Measurements from ENCODE around the gene DOK4.
"Not testable (repeated sequence)": the region's sequence is repeated elsewhere in the genome, so short reads cannot be mapped to it uniquely, and the experiment has no call there.

Gene DOK4

GRCh38 chr16:57502048-57502775 is 15.9 kb upstream of the DOK4 start:
- DNase-seq (ENCODE audit: low spot score), result no peak

DNA sequence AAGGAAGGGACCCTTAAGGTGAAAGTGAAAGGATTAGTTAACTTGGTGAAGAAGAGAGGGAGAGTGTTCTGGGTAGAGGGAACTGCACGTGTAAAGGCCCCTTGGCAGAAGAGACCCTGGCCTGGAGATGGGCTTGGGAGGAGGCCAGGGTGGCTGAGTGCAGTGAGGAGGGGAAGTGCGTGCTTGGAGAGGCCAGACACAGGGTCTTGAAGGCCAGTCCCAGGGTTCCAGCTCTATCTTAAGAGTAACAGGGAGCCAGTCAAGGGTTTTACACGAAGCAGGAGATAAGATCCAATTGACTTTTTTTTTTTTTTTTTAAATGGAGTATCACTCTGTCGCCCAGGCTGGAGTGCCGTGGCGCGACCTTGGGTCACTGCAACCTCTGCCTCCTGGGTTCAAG is 15.2 kb upstream of the DOK4 start:
- no peak for DNase-seq (ENCODE audit: low spot score)

- DNase-seq (ENCODE audit: low spot score), result no peak
Observed at GRCh38 chr16:57500578-57501111, 14.4 kb upstream of the DOK4 start.

DNA sequence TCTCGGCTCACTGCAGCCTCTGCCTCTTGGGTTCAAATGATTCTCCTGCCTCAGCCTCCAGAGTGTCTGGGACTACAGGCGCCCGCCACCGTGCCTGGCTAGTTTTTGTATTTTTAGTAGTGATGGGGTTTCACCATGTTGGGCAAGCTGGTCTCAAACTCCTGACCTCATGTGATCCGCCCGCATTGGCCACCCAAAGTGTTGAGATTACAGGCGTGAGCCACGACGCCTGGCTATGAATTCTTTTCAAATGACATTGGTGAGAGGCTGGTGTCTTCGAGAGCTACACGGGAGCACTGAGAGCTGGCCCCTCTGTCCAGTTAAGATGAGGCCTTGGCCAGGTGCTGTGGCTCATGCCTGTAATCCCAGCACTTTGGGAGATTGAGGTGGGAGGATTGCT is 13.6 kb upstream of the DOK4 start:
- DNase-seq (ENCODE audit: low spot score), result not testable (repeated sequence)

- DNase-seq (ENCODE audit: low spot score), result no peak
Observed at GRCh38 chr16:57498031-57498430, 11.7 kb upstream of the DOK4 start.

GRCh38 chr16:57497121-57497520 is 10.8 kb upstream of the DOK4 start:
- DNase-seq (ENCODE audit: low spot score), result no peak

DNA sequence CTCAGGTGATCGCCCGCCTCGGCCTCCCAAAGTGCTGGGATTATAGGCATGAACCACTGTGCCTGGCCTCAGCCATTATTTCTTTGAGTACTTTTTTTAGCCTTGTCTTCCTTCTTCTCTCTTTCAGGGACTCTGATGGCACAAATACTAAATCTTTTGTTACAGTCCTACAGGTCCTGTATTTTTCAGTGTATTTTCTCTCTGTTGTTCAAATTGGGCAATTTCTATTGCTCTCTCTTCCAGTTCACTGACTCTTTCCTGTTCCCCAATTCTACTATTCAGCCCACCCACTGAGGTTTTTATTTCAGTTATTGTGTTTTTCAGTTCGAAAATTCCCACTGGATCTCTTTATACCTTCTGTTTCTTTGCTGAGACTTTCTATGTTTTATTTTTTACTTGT is 7.5 kb upstream of the DOK4 start:
- DNase-seq (ENCODE audit: low spot score), result no peak

- DNase-seq (ENCODE audit: low spot score), result no peak
Observed at GRCh38 chr16:57489229-57489628, 2.9 kb upstream of the DOK4 start.

DNA sequence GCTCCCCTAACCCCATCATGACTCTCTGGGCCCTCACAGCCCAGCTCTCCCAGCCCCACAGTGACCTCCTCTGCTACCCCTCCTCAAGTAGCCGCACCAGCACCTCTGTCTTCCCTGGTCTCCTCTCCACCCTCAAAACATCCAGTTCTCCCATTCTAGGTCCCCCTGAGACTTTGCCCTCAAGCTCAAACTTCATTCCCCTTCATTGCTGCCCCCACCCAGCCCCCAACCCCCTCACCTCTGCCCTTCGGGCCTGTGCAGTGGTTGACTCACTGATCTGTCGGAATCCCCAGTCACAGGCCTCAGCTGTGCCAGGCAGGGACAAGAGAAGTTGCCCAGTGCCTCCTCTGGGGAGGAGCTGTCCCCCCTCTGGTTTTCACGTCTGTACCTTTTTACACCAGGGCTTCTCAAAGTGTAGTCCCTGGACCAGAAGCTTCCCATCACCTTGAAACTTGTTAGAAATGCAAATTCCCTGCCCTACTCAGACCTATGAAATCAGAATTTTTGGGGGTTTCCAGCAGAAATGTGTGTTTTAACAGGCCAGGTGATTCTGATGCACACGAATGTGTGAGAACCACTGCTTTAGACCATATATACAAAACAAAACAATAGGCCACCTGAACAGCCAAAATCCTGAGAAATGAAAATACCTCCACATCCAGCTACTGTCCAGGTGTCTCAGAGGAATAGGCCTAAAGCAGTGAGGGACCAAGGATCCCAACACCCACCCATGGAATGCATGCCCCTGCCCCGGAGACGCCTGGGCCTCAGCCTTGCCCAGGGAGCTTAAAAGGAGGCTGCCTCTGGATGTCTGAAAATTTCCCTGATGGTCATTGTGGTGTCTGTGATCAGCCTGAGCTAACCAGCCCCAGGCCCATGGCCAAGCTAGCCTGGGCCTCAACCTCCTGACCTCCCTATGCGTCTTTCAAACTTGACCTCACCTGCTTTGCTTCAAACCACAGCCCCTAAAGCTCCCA is 853 bp upstream of the DOK4 start:
- DNase-seq (ENCODE audit: low spot score), result no peak

- no peak for DNase-seq (ENCODE audit: low spot score)
Observed at GRCh38 chr16:57485091-57485915, 990 bp downstream of the DOK4 start.

GRCh38 chr16:57484515-57485005 is 1.7 kb downstream of the DOK4 start:
- no peak for DNase-seq (ENCODE audit: low spot score)

DNA sequence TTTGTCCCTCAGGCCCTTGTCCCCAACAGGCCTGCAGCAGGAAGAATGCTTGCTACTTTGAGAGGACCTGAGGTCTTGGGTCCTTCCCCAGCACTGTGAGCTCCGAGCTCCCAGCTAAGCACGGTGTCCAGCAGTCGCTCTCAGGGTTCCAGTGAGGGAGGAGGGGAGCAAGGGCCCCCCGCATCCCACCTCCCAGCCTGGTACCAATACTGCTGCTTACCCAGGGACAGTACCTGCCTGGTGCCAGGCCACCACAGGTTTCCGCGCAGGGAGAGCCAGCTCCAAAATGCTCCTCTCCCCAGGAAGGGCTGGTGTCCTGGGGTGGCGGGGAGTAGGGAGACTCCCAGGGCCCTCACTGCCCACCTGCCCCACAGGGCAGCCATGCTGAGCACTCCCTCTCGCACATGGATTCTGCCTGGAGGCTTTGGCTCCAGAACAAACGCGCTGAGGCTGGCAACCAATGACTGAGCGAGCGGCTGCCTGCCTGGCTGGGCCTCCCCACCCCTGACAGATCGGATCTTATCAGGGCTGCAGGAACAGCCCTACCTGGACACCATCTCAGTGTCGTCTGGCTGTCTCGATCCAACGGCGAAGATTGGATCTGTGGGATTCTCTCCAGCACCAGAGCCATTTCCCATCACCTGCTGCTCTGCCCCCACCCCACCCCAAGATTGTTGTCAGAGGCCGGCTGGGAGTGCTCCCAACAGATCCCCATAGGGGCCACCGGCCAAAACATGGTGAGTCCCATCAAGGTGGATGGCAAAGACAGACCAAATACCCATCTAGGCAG is 2.4 kb downstream of the DOK4 start:
- DNase-seq (ENCODE audit: low spot score), result no peak

- DNase-seq (ENCODE audit: low spot score), result no peak
Observed at GRCh38 chr16:57482845-57483545, 3.3 kb downstream of the DOK4 start.

GRCh38 chr16:57481421-57481820 is 4.9 kb downstream of the DOK4 start:
- DNase-seq (ENCODE audit: low spot score), result no peak

DNA sequence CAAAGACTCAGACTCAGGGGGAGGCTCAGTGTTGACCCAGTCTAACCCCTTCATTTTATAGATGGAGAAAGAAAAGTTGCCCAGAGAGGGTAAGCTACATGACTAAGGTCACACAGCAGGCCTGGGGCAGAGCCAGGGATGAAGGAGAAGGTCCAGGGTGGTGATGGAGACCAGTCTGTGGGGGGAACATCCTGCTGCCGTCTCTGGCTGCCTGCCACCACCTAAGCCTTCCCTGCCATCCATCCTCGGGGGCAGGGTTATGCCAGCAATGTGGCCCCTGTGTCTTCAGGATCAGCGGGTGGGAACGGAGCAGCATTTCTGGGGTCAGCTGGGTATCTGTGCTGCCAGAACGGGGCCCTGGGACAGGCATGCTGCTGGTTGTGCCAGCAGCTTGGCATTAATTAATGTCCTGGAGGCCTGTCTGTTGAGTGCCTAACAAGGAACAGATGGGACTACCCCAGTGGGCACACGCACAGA is 5.5 kb downstream of the DOK4 start:
- no peak for DNase-seq (ENCODE audit: low spot score)

- DNase-seq (ENCODE audit: low spot score), result no peak
Observed at GRCh38 chr16:57479976-57480753, 6.1 kb downstream of the DOK4 start.

- DNase-seq (ENCODE audit: low spot score), result no peak
Observed at GRCh38 chr16:57479205-57479975, 6.9 kb downstream of the DOK4 start.

- DNase-seq (ENCODE audit: low spot score), result no peak
Observed at GRCh38 chr16:57478396-57479204, 7.7 kb downstream of the DOK4 start.

Measured in kidney capillary endothelial cell (primary cell).